ENCODE measurements around the gene GPC5.

Gene GPC5

DNA sequence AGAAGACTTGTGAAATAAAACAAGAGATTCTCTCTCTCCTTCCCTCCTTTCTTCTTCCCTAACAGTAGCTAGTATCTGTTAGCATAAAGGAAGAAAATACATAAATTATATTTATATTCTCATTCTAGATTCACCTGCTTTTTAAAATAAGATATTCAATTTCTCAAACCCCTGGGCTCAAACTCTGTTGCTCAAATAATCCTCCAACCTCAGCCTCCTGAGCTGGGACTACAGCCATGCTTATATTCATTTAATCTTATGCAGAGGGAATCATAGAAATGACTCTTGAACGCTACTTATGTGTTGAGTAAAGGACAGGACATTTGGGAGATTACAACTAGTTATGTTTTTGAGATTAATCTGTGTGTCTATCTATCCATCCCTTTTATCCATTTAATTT lies 56.2 kb downstream of the GPC5 start:
- FAIRE-seq (no peak), DNase-seq (ENCODE audit: low spot score) (no peak)

DNA sequence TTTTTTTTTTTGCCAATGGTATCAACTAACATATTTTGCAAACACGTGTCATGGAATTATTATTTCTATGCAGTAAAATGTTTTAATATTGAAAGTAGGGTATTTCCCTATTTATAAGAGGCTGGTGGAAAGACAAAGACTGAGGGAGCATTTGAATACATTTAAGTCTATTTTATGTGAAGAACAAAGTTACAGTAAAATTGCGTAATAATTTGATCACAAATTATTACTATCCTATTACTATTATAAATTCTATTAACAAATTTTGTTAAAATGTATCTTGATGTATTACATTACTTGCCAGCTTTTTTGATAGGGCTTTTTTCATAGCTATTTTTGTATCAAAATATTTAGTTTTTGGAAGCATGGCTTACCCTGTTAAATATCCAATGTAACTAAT lies 58.4 kb downstream of the GPC5 start:
- FAIRE-seq: no peak
- DNase-seq (ENCODE audit: low spot score): no peak

DNA sequence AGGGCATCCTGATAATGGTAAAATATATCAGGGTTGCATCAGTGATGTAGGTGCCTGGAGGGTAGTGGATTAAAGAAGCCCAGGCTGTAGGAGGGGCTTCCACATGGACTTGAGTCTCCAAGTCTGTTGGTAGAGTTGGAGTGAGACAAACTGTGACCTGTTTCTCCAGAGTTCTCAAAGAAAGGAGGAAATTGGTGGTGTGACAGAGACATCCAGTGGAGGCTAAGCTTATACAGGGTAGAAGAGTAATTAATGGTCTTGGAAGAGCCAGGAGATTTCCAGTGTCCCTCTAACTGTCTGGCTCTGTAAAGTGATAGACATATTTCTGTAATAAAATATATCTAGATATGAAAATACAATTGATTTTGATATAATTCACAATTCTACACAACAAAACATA lies 61.1 kb downstream of the GPC5 start:
- FAIRE-seq: no peak
- DNase-seq (ENCODE audit: low spot score): no peak

DNA sequence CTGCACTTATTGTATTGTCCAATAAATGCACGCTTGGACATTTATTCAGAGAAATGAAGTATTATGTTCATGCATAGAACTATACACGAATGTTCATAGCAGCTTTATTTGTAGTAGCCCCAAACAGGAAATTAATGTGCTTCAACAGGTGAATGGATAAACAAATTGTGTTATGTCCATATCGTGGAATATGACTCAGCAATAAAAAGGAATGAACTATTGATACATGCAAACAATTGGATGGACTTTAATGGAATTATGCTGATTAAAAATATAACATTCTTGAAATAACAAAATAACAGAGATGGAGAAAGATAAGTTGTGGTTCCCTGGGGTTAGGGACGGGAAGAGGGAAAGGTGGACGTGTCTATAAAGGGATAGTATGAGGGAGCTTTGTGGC lies 65.9 kb downstream of the GPC5 start:
- DNase-seq (ENCODE audit: low spot score) (no peak), FAIRE-seq (no peak)

DNA sequence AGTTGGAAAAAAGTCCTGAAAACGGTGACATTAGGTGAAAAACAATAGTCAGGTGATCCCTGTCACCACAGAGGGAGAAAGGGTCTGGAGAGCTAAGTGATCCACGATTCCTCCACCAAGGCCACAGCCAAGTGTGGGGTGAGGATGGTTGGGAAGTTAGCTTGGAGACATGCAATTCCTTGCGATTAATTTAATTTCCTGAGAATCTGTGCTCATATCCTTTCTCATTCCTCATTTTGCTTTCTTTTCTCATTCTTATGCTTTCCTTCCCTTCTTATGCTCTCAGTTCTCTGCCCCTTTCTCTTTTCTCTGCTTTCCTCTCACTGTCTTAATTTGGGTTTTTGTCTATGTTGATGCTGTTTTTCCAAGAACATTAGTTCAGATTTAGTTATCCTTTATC lies 68.8 kb downstream of the GPC5 start:
- FAIRE-seq: no peak

DNA sequence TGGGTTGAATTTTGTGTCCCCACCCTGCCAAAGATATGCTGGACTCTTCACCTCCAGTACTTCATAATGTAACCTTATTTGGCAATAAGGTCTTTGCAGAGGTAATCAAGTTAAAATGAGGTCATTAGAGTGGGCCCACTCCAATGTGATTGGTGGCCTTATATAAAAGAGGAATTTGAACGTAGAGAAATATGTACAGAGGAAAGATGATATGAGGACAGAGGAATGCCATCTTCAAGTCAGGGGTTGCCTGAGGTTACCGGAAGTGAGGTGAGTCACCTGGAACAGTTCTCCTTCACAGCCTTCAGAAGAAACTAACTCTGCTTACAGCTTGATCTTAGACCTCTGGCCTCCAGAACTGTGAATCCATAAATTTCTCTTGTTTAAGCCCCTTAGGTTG lies 69.9 kb downstream of the GPC5 start:
- no peak for FAIRE-seq

More for the DNA sequence above, 68.8 kb downstream of the GPC5 start:
- no peak for DNase-seq (ENCODE audit: low spot score)

DNA sequence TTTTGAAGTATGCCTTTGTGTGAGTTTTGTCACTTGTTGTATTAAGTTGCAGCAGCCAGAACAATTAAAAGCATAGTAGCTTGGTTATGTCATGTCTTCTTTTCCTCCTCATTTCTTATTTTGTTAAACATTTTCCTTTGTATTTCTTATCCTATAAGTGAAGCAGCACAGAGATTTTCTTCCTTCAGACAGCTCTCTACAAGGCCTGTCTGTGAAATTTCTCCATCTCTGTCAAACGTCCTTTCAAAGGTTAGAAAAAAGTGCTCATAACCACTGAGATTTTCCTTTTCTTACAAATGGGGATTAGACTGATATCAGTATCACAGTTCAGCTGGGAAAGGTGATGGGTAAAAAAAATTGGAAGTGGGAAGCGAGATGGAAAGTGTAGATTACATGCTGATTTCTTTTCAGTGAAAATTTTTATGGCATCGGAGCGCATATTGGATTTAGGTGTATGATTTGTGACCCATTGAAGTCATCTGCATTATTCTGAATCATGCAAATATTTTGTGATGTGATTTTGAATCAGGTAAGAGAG lies 71.7 kb downstream of the GPC5 start:
- no peak for DNase-seq (ENCODE audit: low spot score)
- FAIRE-seq: no peak

More for the DNA sequence above, 69.9 kb downstream of the GPC5 start:
- peak; percentile 55 for DNase-seq (ENCODE audit: low spot score)

DNA sequence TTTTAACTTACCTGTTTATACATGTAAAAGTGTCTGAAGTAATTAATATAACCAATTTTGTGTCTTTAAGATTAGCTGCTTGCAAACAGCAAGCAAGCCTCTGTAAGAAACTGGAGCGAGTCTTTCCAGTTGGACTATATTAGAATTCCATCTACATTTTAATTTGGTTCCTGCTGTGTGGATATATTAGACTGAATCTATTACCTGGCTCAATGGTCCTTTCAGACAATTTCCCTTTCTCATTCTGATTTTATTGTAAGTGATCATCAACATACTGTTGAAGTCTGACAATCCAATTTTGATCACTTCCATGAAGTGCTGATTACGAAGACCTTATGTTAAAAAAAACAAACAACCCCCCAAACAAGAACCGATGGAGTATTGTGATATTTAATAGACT lies 72.3 kb downstream of the GPC5 start:
- FAIRE-seq: no peak
- DNase-seq (ENCODE audit: low spot score): no peak

DNA sequence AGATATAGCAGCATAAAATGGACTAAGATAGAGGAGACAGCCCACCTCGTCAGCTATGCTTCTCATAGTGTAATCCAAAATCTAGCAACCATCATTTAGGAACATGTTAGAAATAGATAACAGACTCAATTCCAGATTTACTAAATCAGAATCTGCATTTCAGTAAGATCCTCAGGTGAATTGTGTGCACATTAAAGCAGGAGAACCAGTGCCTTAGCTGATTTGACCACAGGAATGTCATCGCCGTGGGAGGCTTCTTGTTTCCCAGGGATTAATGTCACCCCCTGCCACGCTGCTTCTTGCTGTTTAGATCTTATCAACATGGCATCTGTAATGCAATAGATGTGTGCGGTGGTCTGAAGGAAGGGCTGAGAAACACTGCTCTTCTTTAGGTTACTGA lies 84.0 kb downstream of the GPC5 start:
- FAIRE-seq (no peak), DNase-seq (ENCODE audit: low spot score) (peak; percentile 45)

DNA sequence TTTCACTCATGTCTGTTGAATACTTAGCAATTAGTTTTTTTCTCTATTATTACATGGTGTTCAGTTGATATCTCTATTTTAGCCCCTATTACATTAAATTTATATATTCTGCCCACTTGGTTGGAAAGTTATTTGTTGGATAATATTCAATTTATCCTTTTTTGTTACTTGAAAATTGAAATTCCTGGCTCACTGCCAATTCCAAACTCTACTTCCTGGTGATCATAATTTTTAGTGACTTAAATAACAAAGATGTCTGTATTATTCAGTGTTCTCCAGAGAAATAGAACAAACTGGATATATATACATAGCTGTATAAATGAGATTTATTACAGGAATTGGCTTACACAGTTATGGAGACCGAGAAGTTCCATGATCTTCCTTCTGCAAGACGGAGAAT lies 93.6 kb downstream of the GPC5 start:
- FAIRE-seq: no peak
- DNase-seq (ENCODE audit: low spot score): no peak

DNA sequence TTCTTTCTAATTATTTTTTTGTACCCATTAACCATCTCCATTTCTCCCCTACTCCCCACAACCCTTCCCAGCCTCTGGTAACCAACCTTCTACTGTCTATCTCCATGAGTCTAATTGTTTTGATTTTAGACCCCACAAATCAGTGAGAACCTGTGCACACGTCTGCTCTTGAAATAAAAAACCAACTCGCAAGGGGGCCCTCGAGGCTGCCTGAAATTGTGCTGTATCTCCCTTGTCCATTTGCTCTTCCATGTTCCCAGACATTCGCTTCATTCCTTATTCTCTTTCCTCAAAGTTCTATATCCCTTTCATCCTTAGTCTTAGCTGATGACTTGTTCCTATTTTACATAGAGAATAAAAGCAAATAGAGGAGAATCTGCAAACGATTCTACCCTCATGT lies 95.0 kb downstream of the GPC5 start:
- no peak for FAIRE-seq

DNA sequence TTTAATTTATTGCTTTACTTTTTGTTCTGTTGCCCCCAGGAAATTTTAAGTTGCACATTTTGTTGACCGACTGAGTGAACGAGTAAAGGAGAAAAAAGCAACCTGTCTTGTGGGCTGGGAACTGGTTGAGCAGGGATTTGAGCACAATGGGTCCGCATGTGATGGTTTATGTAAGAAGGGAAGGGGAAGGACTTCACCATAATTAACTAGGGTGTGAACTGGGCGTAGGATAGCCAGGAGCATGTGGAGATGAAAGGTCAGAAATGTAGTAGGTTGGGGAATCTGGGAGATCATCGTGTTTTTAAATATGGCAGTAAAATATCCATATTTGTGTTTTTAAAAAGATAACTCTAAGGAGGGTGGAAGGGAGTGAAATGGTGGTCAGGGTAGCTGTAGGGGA lies 99.9 kb downstream of the GPC5 start:
- no peak for DNase-seq (ENCODE audit: low spot score)
- no peak for FAIRE-seq

More for the DNA sequence above, 95.0 kb downstream of the GPC5 start:
- DNase-seq (ENCODE audit: low spot score): no peak

DNA sequence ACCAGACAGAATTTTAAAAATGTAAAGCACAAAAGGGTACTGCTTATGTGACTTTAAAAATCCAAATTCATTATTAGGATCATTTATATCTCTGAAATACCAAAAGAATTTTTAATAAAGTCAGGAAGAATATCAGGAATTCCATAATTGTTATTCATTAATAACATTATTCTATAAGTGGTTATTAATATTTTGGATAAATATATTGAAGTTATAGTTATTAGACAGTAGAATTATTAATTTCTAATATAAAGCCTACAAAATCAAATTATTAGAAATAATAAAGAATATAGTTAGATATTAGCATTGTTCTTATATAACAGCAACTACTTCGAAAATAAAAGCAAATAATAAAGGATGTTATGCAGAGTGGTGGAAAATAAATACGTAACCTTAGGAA lies 105.8 kb downstream of the GPC5 start:
- no peak for FAIRE-seq
- DNase-seq (ENCODE audit: low spot score): no peak

DNA sequence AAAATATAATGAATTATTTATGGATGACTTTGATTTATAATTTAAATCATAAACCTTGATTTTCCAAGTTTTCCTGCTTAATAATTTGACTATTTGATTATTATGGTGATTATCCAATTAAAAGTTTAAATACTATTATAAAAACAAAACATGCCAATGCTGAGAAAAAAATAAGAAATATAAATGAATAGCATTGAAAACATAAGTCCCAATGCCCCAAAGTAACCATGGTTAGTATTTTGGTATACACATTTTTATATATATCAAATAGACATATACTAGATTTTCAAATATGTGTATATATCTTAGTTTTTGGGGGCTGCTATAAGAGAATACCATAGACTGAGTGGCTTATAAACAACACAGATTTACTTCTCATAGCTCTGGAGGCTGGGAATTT lies 108.3 kb downstream of the GPC5 start:
- FAIRE-seq (no peak), DNase-seq (ENCODE audit: low spot score) (no peak)

DNA sequence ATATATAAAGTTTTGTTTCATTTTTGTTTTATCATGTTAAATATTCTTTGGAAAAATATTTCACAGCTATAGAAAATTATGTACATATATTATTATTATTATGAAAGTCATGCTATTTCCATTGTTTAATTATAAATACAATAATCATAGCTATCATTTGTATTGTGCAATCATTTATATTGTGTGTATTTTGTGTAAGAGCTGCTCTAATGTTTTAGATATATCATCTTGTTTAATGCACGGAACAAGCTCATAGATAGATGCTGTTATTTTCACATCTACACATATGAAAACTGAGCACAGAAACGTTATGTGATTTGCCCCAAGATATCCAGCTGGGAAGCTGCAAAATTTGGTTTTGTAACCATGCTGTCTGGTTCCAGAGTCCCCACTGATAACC lies 111.6 kb downstream of the GPC5 start:
- FAIRE-seq: no peak
- DNase-seq (ENCODE audit: low spot score): no peak

DNA sequence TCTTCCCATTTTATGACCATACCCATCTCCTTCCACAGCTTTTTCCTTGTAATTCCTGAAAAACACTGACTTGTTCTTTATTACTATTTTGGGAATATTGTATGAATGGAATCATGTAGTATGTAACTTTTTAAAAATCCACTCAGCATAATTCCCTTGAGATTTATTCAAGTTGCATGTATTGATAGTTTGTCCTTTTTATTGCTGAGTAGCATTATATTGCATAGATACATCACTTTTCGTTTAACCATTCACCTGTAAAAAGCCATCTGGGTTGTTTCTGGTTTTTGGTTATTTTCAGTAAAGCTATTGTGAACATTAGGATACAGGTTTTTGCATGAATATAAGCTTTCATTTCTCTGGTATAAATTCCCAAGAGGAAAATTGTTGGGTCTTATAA lies 115.4 kb downstream of the GPC5 start:
- FAIRE-seq (no peak), DNase-seq (ENCODE audit: low spot score) (no peak)

DNA sequence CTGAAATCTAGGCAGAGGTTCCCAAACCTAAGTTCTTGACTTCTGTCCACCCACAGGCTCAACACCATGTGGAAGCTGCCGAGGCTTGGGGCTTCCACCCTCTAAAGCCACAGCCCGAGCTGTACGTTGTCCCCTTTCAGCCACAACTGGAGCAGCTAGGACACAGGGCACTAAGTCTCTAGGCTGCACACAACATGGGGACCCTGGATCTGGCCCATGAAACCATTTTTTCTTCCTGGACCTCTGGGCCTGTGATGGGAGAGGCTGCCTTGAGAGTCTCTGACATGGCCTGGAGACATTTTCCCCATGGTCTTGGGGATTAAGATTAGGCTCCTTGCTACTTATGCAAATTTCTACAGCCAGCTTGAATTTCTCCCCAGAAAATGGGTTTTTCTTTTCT lies 118.4 kb downstream of the GPC5 start:
- DNase-seq (ENCODE audit: low spot score) (no peak), FAIRE-seq (no peak)

DNA sequence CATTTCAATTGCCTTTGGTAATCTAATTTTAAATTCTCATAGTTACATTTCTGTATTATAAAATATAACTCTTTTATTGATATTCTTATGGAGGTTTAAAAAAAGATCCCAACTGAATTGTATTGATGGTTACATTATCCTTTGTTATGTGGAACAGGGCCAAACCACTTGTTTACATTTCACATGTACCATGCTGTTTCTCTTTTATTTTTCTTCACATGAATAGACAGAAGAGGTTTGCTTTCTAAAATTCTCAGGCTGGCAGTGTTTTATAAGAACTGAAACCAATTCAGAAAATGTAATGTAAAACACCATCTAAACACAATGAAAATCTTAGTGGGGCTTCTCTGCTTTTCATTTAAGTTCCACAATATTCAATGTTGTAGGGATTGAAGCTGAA lies 122.5 kb downstream of the GPC5 start:
- FAIRE-seq (no peak), DNase-seq (ENCODE audit: low spot score) (no peak)

DNA sequence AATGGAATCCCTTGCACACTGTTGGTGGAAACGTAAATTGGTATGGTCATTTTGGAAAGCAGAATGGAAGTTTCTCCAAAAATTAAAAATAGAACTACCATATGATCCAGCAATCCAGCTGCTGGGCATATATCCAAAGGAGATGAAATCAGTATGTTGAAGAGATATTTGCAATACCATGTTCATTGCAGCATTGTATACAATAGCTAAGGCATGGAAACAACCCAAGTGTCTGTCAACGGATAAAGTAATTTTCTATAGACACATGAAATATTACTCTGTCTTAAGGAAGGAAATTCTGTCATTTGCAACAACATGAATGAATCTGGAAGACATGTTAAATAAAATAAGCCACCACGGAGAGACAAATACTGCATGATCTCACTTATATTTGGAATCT lies 124.7 kb downstream of the GPC5 start:
- FAIRE-seq: no peak

DNA sequence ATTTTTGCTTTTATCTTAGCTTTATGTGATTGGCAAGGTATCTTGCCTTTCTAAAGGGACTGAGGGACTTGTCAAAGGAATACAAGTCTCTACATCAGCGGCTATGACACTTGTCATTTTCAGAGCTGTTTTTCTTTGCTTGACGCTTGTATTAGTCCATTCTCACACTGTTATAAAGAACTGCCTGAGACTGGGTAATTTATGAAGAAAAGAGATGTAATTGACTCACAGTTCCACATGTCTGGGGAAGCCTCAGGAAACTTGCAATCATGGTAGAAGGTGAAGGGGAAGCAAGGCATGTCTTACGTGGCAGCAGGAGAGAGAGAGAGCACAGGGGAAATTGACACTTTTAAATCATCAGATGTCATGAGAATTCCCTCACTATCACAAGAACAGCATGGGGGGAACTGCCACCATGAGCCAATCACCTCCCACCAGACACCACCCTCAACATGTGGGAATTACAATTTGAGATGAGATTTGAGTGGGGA lies 128.2 kb downstream of the GPC5 start:
- FAIRE-seq: no peak
- DNase-seq (ENCODE audit: low spot score): no peak

More for the DNA sequence above, 124.7 kb downstream of the GPC5 start:
- DNase-seq (ENCODE audit: low spot score): no peak

DNA sequence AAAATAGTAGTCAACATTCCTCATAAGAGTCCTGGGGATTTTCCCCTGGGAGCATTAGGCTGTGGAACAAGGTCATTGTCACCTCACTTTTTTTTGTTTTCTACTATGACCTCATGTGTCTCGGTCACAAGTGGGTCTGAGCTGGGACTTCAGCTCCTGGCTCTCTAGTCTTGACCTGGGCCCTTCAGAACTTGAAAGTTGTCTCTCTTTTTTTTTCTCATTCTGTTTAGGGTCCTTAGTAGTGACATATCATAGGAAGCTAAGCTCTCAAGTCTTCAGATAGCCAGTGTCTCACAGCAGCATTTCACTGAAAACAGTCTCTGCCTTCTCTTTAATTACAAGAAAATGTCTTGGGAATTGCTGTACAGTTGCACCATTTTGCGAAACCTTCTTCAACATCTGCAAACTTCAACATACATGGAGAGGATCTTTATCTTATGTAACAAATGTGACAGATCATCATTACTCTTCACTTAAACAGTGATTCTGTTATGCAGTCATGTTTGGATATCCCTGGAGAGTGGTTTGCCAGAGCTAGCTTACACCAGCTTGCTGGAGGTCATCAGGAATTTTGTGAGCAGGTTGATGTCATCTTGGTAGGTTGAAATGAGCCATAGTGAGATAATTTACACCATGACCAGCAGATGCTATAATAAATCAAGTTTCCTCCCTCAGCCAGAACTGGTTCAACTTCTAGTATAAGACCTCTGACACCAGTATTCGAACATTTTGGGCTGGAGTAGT lies 131.5 kb downstream of the GPC5 start:
- DNase-seq (ENCODE audit: low spot score): no peak
- no peak for FAIRE-seq

DNA sequence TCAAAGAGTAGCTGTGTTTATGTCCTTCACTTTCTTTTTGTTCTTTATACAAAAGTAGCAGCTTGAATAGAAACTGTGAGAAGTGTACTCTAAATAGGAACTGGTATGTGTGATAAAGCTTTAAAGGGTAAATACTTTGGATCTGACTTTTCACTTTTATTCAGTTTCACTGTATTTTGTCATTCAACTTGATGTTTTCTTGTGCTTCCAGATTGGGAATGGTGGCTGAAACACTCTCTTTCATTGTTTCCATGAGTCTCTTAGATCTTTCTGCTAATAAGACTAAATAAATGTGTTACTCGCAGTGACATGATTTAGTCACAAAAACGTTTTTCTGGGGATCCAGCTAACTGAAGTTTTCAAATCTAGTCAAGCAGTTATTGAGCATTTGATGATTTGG lies 133.2 kb downstream of the GPC5 start:
- DNase-seq (ENCODE audit: low spot score): no peak

DNA sequence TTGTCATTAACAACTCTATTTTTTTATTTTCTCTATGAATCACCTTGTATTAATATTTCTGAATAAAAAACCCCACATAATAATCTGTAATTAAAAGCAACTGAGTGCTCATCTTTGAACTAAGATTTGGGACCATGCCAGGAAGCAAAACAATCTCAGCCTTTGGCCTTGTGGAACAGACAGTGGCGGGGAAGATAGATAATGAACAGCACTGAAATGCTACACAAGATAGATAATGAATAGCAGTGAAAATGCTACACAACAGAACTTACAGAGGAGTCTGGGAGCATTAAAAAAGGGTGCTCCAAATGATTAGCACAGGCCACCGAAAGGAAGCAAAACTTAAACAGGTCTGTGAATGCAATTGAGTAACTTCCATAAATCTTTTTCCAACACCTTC lies 134.9 kb downstream of the GPC5 start:
- DNase-seq (ENCODE audit: low spot score): no peak
- no peak for FAIRE-seq

More for the DNA sequence above, 133.2 kb downstream of the GPC5 start:
- FAIRE-seq: no peak
